Measurements from ENCODE around the gene HNRNPD.

GRCh38 chr4:82335043-82335442 is 38.7 kb downstream of the HNRNPD start:
- TF ChIP-seq CTCF (IDR thresholded peaks at IDR 0.05) (no peak), POLR2A (IDR thresholded peaks at IDR 0.05) (no peak), POLR2AphosphoS5 (IDR thresholded peaks at IDR 0.05; ENCODE audit: insufficient read depth in 1 of 2, low read depth in 1 of 2) (no peak)
